H9 (cell line): Measurements from ENCODE around the gene IFT25. TPM values are rescaled to one million over a fixed set of nuclear protein-coding genes. Genes with fewer than 3 reads are reported as not detected.

Source experiments
- DNase-seq: peaks from one replicate; pipeline ENCODE4 v3.0.0-alpha.2; 2017
- H2AFZ ChIP-seq: one replicate; pipeline ENCODE4 v1.6.1; 2013; ENCODE audit warnings: mild to moderate bottlenecking, low read length, control low read depth, moderate library complexity
- H2AK5ac ChIP-seq: 2 replicates; pipeline ENCODE4 v1.6.1; 2013; ENCODE audit warnings: low read length, control low read depth, mixed read lengths; ENCODE audit not compliant: insufficient read length
- H2BK120ac ChIP-seq: one replicate; pipeline ENCODE4 v1.6.1; 2013; ENCODE audit warnings: low read depth, mild to moderate bottlenecking, low read length, control low read depth, inconsistent platforms; ENCODE audit not compliant: poor library complexity, severe bottlenecking
- H2BK12ac ChIP-seq: 2 replicates; pipeline ENCODE4 v1.6.1; 2013; ENCODE audit warnings: low read length, control low read depth, mixed read lengths, low read depth; ENCODE audit not compliant: insufficient read length
- H2BK15ac ChIP-seq: 2 replicates; pipeline ENCODE4 v1.6.1; 2013; ENCODE audit warnings: low read depth, low read length, control low read depth
- H2BK20ac ChIP-seq: one replicate; pipeline ENCODE4 v1.6.1; 2013; ENCODE audit warnings: low read depth, mild to moderate bottlenecking, low read length, control low read depth, inconsistent platforms; ENCODE audit not compliant: poor library complexity, severe bottlenecking
- H2BK5ac ChIP-seq: 2 replicates; pipeline ENCODE4 v1.6.1; 2013; ENCODE audit warnings: low read length, control low read depth, mixed read lengths; ENCODE audit not compliant: insufficient read length
- H3K14ac ChIP-seq: 2 replicates; pipeline ENCODE4 v1.6.1; 2013; ENCODE audit warnings: low read length, control low read depth; ENCODE audit not compliant: insufficient read depth
- H3K18ac ChIP-seq: 2 replicates; pipeline ENCODE4 v1.6.1; 2013; ENCODE audit warnings: low read depth, mild to moderate bottlenecking, mixed read lengths, low read length, control low read depth; ENCODE audit not compliant: insufficient read length
- H3K23ac ChIP-seq: 2 replicates; pipeline ENCODE4 v1.6.1; 2013; ENCODE audit warnings: low read length, control low read depth, mixed read lengths, low read depth; ENCODE audit not compliant: insufficient read length
- H3K23me2 ChIP-seq: 2 replicates; pipeline ENCODE4 v1.6.1; 2013; ENCODE audit warnings: low read depth, mild to moderate bottlenecking, mixed read lengths, low read length, control low read depth; ENCODE audit not compliant: insufficient read length, poor library complexity, severe bottlenecking
- H3K27ac ChIP-seq: 2 replicates; pipeline ENCODE4 v1.5.1; 2013; ENCODE audit warnings: low read length, control low read depth, mixed read lengths, low read depth; ENCODE audit not compliant: insufficient read length
- H3K27me3 ChIP-seq: 2 replicates; pipeline ENCODE4 v1.6.1; 2013; ENCODE audit warnings: low read length, control low read depth, inconsistent platforms; ENCODE audit not compliant: insufficient read depth
- H3K4ac ChIP-seq: 2 replicates; pipeline ENCODE4 v1.6.1; 2013; ENCODE audit warnings: low read depth, mild to moderate bottlenecking, control low read depth, inconsistent platforms, low read length, moderate library complexity
- H3K4me1 ChIP-seq: 2 replicates; pipeline ENCODE4 v1.6.1; 2013; ENCODE audit warnings: low read length, control low read depth, inconsistent platforms; ENCODE audit not compliant: insufficient read depth
- H3K4me2 ChIP-seq: 2 replicates; pipeline ENCODE4 v1.6.1; 2013; ENCODE audit warnings: low read length, control low read depth, mixed read lengths; ENCODE audit not compliant: insufficient read length, insufficient read depth
- H3K56ac ChIP-seq: 2 replicates; pipeline ENCODE4 v1.6.1; 2013; ENCODE audit warnings: low read depth, mild to moderate bottlenecking, mixed read lengths, low read length, control low read depth; ENCODE audit not compliant: insufficient read length
- H3K79me1 ChIP-seq: 2 replicates; pipeline ENCODE4 v1.6.1; 2013; ENCODE audit warnings: low read depth, mild to moderate bottlenecking, moderate library complexity, low read length, control low read depth, inconsistent platforms; ENCODE audit not compliant: insufficient read depth, poor library complexity, severe bottlenecking
- H3K79me2 ChIP-seq: 2 replicates; pipeline ENCODE4 v1.6.1; 2013; ENCODE audit warnings: low read length, control low read depth, inconsistent platforms; ENCODE audit not compliant: insufficient read depth
- H3K9ac ChIP-seq: 2 replicates; pipeline ENCODE4 v1.6.1; 2013; ENCODE audit warnings: low read length, control low read depth, mixed read lengths; ENCODE audit not compliant: insufficient read length; ENCODE audit errors: extremely low read depth
- H3K9me3 ChIP-seq: one replicate; pipeline ENCODE4 v1.6.1; 2013; ENCODE audit warnings: low read depth, low read length, inconsistent platforms; ENCODE audit not compliant: control insufficient read depth
- H3T11ph ChIP-seq: one replicate; pipeline ENCODE4 v1.6.1; 2013; ENCODE audit warnings: mild to moderate bottlenecking, low read length, control low read depth, inconsistent platforms
- H4K20me1 ChIP-seq: one replicate; pipeline ENCODE4 v1.6.1; 2013; ENCODE audit not compliant: control insufficient read depth, insufficient read length, insufficient read depth
- H4K5ac ChIP-seq: 2 replicates; pipeline ENCODE4 v1.6.1; 2013; ENCODE audit warnings: low read depth, mild to moderate bottlenecking, mixed read lengths, low read length, control low read depth; ENCODE audit not compliant: insufficient read length
- H4K8ac ChIP-seq: replicated peaks from 2 replicates; pipeline ENCODE4 v1.6.1; 2013; ENCODE audit warnings: low read length, control low read depth, mixed read lengths, low read depth; ENCODE audit not compliant: insufficient read length
- H4K91ac ChIP-seq: 2 replicates; pipeline ENCODE4 v1.6.1; 2013; ENCODE audit warnings: low read depth, mild to moderate bottlenecking, moderate library complexity, mixed read lengths, low read length, control low read depth; ENCODE audit not compliant: insufficient read length
- H3K27ac Mint-ChIP-seq, 3 experiments: 2 replicates in 2 of 3; 3 replicates in 1 of 3; pipeline ENCODE4 v1.8.0; 2020 to 2021; ENCODE audit warnings: mixed read lengths in 3 of 3, mild to moderate bottlenecking in 1 of 3, moderate library complexity in 1 of 3
- H3K27me3 Mint-ChIP-seq: 2 replicates; pipeline ENCODE4 v1.8.0; 2021; ENCODE audit warnings: low read depth, mild to moderate bottlenecking, moderate library complexity, mixed read lengths
- H3K36me3 Mint-ChIP-seq, 3 experiments: 2 replicates in 2 of 3; 3 replicates in 1 of 3; pipeline ENCODE4 v1.8.0; 2020 to 2021; ENCODE audit warnings: low read depth in 3 of 3, mixed read lengths in 3 of 3; ENCODE audit not compliant: insufficient read depth in 1 of 3
- H3K4me1 Mint-ChIP-seq, 2 experiments: 2 replicates each; pipeline ENCODE4 v1.8.0; 2020; ENCODE audit warnings: mixed read lengths in 2 of 2
- H3K4me3 Mint-ChIP-seq, 2 experiments: 2 replicates in 1 of 2; 3 replicates in 1 of 2; pipeline ENCODE4 v1.8.0; 2020 to 2021; ENCODE audit warnings: mild to moderate bottlenecking in 2 of 2, mixed read lengths in 2 of 2, moderate library complexity in 1 of 2
- H3K9me3 Mint-ChIP-seq, 2 experiments: 2 replicates in 1 of 2; 3 replicates in 1 of 2; pipeline ENCODE4 v1.8.0; 2020; ENCODE audit warnings: mild to moderate bottlenecking in 2 of 2, mixed read lengths in 2 of 2, moderate library complexity in 1 of 2
- WGBS: extraction: QIAGEN DNeasy Blood & Tissue Kit; methylation state at CpG from one replicate; pipeline ENCODE4 v1.1.7; 2013; ENCODE audit warnings: missing lambda C conversion rate, low lambda C conversion rate, mixed read lengths; ENCODE audit not compliant: insufficient read length; ENCODE audit errors: extremely low coverage; 5-methylcytosine and 5-hydroxymethylcytosine counted together
- total RNA-seq: library from RNA; stranded (reverse); gene quantifications from 2 replicates; pipeline ENCODE4 v1.2.1, GENCODE V29; 2021
- TF ChIP-seq, protein P1 (sequence below): fragments of 200-600 bp; sonication (generic); conservative IDR thresholded peaks from 3 replicates; pipeline ENCODE4 v1.8.0; 2021; ENCODE audit warnings: antibody characterized with exemption, mild to moderate bottlenecking

IFT25 gene
- total RNA-seq, 1 experiment from 2014 or later = 36.8 TPM

DNA sequence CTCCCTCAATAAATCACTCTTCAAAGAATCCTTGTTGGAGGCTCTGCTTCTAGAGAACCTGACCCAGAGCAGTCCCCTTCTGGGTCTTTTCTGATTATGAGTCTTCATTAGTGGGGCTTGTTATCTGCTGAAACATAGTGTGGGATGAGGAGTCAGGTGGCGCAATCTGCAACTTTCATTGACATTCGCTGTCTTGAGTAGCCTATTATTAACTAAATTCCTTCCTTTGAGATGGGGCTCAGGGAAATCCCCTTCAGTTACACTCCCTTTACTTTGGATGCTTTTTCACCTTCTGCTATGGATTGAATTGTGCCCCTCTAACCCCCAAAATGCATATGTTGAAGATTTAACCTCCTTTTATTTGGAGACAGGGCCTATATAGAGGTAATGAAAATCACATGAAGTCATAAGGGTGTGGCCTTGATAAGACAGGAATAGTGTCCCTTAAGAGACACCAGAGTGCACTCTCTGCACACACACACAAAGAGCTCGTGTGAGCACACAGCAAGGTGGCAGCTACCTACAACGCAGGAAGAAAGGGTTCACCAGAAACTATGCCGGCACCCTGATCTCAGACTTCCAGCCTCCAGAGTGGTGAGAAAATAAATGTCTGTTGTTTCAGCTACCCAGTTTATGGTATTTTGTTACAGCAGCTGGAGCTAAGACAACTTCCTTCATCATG, 32.0 kb downstream of the IFT25 start:
- H2BK12ac ChIP-seq = no peak overlapping the region
- H3K27ac Mint-ChIP-seq = peak overlapping the region; percentile 44 to 89 (median 66); a peak in 6 of 7 replicates
- H3K23me2 ChIP-seq = no peaks in the 10 kb centered on the region
- H3K36me3 Mint-ChIP-seq = peaks cover 0 to 9% (median 3%) of the 10 kb centered on the region in 3 experiments; a peak in 2 of 7 replicates
- H3K27ac ChIP-seq = no peak overlapping the region
- WGBS = no CpG with 5 or more reads among the region's 5 CpGs
- H3K4me3 Mint-ChIP-seq = no peak overlapping the region; a peak in 1 of 5 replicates
- no peak overlapping the region for H3K23ac ChIP-seq
- no peak overlapping the region for H3K9ac ChIP-seq
- H2AK5ac ChIP-seq = no peak overlapping the region
- no peaks in the 10 kb centered on the region for H3K79me1 ChIP-seq
- no peaks in the 10 kb centered on the region for H3K9me3 ChIP-seq
- H3K79me2 ChIP-seq = no peaks in the 10 kb centered on the region
- H4K5ac ChIP-seq = no peak overlapping the region
- no peaks in the 10 kb centered on the region for H3K9me3 Mint-ChIP-seq
- H3K27me3 ChIP-seq = no peaks in the 10 kb centered on the region
- TF ChIP-seq, protein P1, sequence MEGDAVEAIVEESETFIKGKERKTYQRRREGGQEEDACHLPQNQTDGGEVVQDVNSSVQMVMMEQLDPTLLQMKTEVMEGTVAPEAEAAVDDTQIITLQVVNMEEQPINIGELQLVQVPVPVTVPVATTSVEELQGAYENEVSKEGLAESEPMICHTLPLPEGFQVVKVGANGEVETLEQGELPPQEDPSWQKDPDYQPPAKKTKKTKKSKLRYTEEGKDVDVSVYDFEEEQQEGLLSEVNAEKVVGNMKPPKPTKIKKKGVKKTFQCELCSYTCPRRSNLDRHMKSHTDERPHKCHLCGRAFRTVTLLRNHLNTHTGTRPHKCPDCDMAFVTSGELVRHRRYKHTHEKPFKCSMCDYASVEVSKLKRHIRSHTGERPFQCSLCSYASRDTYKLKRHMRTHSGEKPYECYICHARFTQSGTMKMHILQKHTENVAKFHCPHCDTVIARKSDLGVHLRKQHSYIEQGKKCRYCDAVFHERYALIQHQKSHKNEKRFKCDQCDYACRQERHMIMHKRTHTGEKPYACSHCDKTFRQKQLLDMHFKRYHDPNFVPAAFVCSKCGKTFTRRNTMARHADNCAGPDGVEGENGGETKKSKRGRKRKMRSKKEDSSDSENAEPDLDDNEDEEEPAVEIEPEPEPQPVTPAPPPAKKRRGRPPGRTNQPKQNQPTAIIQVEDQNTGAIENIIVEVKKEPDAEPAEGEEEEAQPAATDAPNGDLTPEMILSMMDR = no peak; the same call in 2 of the 3 replicates
- no peak for DNase-seq
- peaks cover 14% of the 10 kb centered on the region; the same call in 1 of the 2 replicates for H3K4me1 ChIP-seq
- H4K91ac ChIP-seq = no peak overlapping the region
- no peaks in the 10 kb centered on the region; the same call in 1 of the 2 replicates for H3K27me3 Mint-ChIP-seq
- no peak overlapping the region for H4K8ac ChIP-seq
- no peak overlapping the region for H2BK5ac ChIP-seq
- H2BK120ac ChIP-seq = no peak overlapping the region
- H3K4ac ChIP-seq = no peak overlapping the region
- H2BK20ac ChIP-seq = no peak overlapping the region
- H3T11ph ChIP-seq = no peak overlapping the region
- H3K4me1 Mint-ChIP-seq = peaks cover 24 to 29% of the 10 kb centered on the region in 2 experiments
- H3K4me2 ChIP-seq = peak overlapping the region; percentile 36
- H2AFZ ChIP-seq = no peak overlapping the region
- no peak overlapping the region for H3K14ac ChIP-seq
- H2BK15ac ChIP-seq = no peak overlapping the region
- no peak overlapping the region for H3K18ac ChIP-seq
- no peak overlapping the region for H3K56ac ChIP-seq
- H4K20me1 ChIP-seq = no peaks in the 10 kb centered on the region
